H1 (cell line): Measurements from ENCODE around the gene CCDC88C. TPM values are rescaled to one million over a fixed set of nuclear protein-coding genes. Genes with fewer than 3 reads are reported as not detected.

Experiments used
- CTCF ChIA-PET: fragments of 300-600 bp; sonication (Branson Sonifier 250); formaldehyde crosslinking; loops from one replicate; lab custom pipeline; 2021; ENCODE audit not compliant: partially characterized antibody; lab: Charles Lee
- POLR2A ChIA-PET: fragments of 300-600 bp; sonication (Branson Sonifier 250); formaldehyde crosslinking; loops from one replicate; lab custom pipeline; 2021; ENCODE audit warnings: inconsistent platforms; ENCODE audit not compliant: partially characterized antibody; lab: Charles Lee
- DNase-seq, 2 experiments: peaks; one replicate each; pipeline versions ENCODE4 v3.0.0 to v3.0.0-alpha.2; 2010 to 2022; ENCODE audit warnings: low spot score in 2 of 2, low read depth in 1 of 2, mixed read lengths in 1 of 2
- FAIRE-seq: peaks from 2 replicates; lab custom pipeline; 2011; peaks lifted over from hg19 to GRCh38; lab: Jason Lieb, UNC
- H2AFZ ChIP-seq: 2 replicates; pipeline ENCODE4 v1.8.1; 2012; ENCODE audit warnings: low read length, inconsistent platforms
- H2AK5ac ChIP-seq: 2 replicates; pipeline ENCODE4 v1.6.1; 2013; ENCODE audit warnings: low read depth, low read length
- H2BK120ac ChIP-seq: replicated peaks from 2 replicates; pipeline ENCODE3; 2013; ENCODE audit warnings: low read depth, low read length, inconsistent platforms
- H2BK12ac ChIP-seq: 2 replicates; pipeline ENCODE4 v1.6.1; 2013; ENCODE audit warnings: low read depth, low read length
- H2BK15ac ChIP-seq: 2 replicates; pipeline ENCODE4 v1.6.1; 2013; ENCODE audit warnings: low read length
- H2BK20ac ChIP-seq: 2 replicates; pipeline ENCODE4 v1.6.1; 2013; ENCODE audit warnings: low read length
- H2BK5ac ChIP-seq: 2 replicates; pipeline ENCODE4 v1.6.1; 2013; ENCODE audit warnings: low read depth, low read length
- H3K14ac ChIP-seq: 2 replicates; pipeline ENCODE4 v1.6.1; 2013; ENCODE audit warnings: inconsistent platforms; ENCODE audit not compliant: insufficient read length
- H3K18ac ChIP-seq: 2 replicates; pipeline ENCODE4 v1.6.1; 2013; ENCODE audit warnings: low read length; ENCODE audit errors: extremely low read depth
- H3K23ac ChIP-seq: 2 replicates; pipeline ENCODE4 v1.6.1; 2013; ENCODE audit warnings: inconsistent platforms; ENCODE audit not compliant: insufficient read length
- H3K23me2 ChIP-seq: 2 replicates; pipeline ENCODE4 v1.6.1; 2013; ENCODE audit warnings: low read depth, low read length
- H3K27ac ChIP-seq: 2 replicates; pipeline ENCODE4 v1.6.1; 2011; ENCODE audit warnings: low read depth, low read length, inconsistent platforms
- H3K27me3 ChIP-seq, 4 experiments: replicated peaks in 1 of 4; 1 replicate in 1 of 4; 2 replicates in 3 of 4; pipeline versions ENCODE4 v1.6.1 to v1.8.1; 2011 to 2013; ENCODE audit warnings: low read length in 3 of 4, mild to moderate bottlenecking in 3 of 4, inconsistent platforms in 2 of 4, mixed read lengths in 2 of 4, moderate library complexity in 1 of 4; ENCODE audit not compliant: control insufficient read depth in 3 of 4, insufficient read depth in 3 of 4; ENCODE audit errors: extremely low read depth in 1 of 4
- H3K36me3 ChIP-seq, 4 experiments: 2 replicates each; pipeline versions ENCODE4 v1.6.1 to v1.8.1; 2011 to 2013; ENCODE audit warnings: mild to moderate bottlenecking in 4 of 4, low read length in 3 of 4, moderate library complexity in 2 of 4, control low read depth in 1 of 4, inconsistent platforms in 1 of 4; ENCODE audit not compliant: insufficient read depth in 4 of 4, control insufficient read depth in 2 of 4
- H3K4ac ChIP-seq: replicated peaks from 2 replicates; pipeline ENCODE3; 2013; ENCODE audit warnings: low read length, low read depth, mixed read lengths, inconsistent platforms; ENCODE audit not compliant: insufficient read length
- H3K4me1 ChIP-seq, 4 experiments: replicated peaks in 1 of 4; 1 replicate in 1 of 4; 2 replicates in 3 of 4; pipeline versions ENCODE4 v1.6.1 to v1.8.1; 2011 to 2013; ENCODE audit warnings: low read length in 3 of 4, inconsistent platforms in 2 of 4, mixed read lengths in 1 of 4; ENCODE audit not compliant: insufficient read depth in 4 of 4, control insufficient read depth in 3 of 4
- H3K4me2 ChIP-seq, 2 experiments: 2 replicates each; pipeline versions ENCODE4 v1.6.1 to v1.8.1; 2011 to 2013; ENCODE audit warnings: low read depth in 2 of 2, low read length in 2 of 2, control low read depth in 1 of 2, inconsistent platforms in 1 of 2, mild to moderate bottlenecking in 1 of 2; ENCODE audit not compliant: insufficient read depth in 1 of 2
- H3K4me3 ChIP-seq, 4 experiments: fragments of 200-600, 300-600 bp in 1 of 4; sonication (generic), shearing (Covaris generic), sonication (Bioruptor Twin) in 1 of 4; 2 replicates each; pipeline versions ENCODE4 v1.5.1 to v1.8.1; 2011 to 2016; ENCODE audit warnings: low read length in 4 of 4, low read depth in 3 of 4, control low read depth in 2 of 4, inconsistent platforms in 2 of 4, mild to moderate bottlenecking in 2 of 4, mixed read lengths in 1 of 4, moderate library complexity in 1 of 4; ENCODE audit not compliant: insufficient read depth in 2 of 4; ENCODE audit errors: extremely low read depth in 1 of 4
- H3K56ac ChIP-seq: replicated peaks from 2 replicates; pipeline ENCODE3; 2013; ENCODE audit warnings: low read depth, mild to moderate bottlenecking, mixed read lengths, low read length, inconsistent platforms; ENCODE audit not compliant: insufficient read length
- H3K79me1 ChIP-seq: 2 replicates; pipeline ENCODE4 v1.6.1; 2013; ENCODE audit warnings: low read depth, low read length, control low read depth
- H3K79me2 ChIP-seq, 2 experiments: 2 replicates each; pipeline versions ENCODE4 v1.6.1 to v1.8.1; 2012 to 2013; ENCODE audit warnings: low read length in 2 of 2, mild to moderate bottlenecking in 2 of 2, inconsistent platforms in 1 of 2; ENCODE audit not compliant: insufficient read depth in 2 of 2, control insufficient read depth in 1 of 2
- H3K9ac ChIP-seq, 4 experiments: replicated peaks in 1 of 4; 1 replicate in 1 of 4; 2 replicates in 3 of 4; pipeline versions ENCODE4 v1.6.1 to v1.8.1; 2011 to 2013; ENCODE audit warnings: low read depth in 3 of 4, low read length in 3 of 4, control low read depth in 2 of 4, mild to moderate bottlenecking in 2 of 4, moderate library complexity in 2 of 4, inconsistent platforms in 1 of 4; ENCODE audit errors: extremely low read depth in 1 of 4
- H3K9me3 ChIP-seq, 2 experiments: 2 replicates each; pipeline versions ENCODE4 v1.6.1 to v1.8.1; 2012 to 2013; ENCODE audit warnings: mild to moderate bottlenecking in 2 of 2, moderate library complexity in 2 of 2, control low read depth in 1 of 2, inconsistent platforms in 1 of 2, low read depth in 1 of 2, low read length in 1 of 2, mixed read lengths in 1 of 2; ENCODE audit not compliant: insufficient read depth in 2 of 2
- H4K20me1 ChIP-seq, 2 experiments: replicated peaks in 1 of 2; 2 replicates each; pipeline versions ENCODE3 to v1.8.1; 2011 to 2013; ENCODE audit warnings: inconsistent platforms in 2 of 2, low read length in 2 of 2, mild to moderate bottlenecking in 1 of 2; ENCODE audit not compliant: insufficient read depth in 2 of 2, control insufficient read depth in 1 of 2
- H4K5ac ChIP-seq: 2 replicates; pipeline ENCODE4 v1.6.1; 2013; ENCODE audit warnings: low read length, low read depth, mixed read lengths, inconsistent platforms; ENCODE audit not compliant: insufficient read length
- H4K8ac ChIP-seq: 2 replicates; pipeline ENCODE4 v1.8.0; 2013; ENCODE audit warnings: mild to moderate bottlenecking, moderate library complexity, low read length, inconsistent platforms; ENCODE audit not compliant: insufficient read depth; ENCODE audit errors: extremely low read depth
- H4K91ac ChIP-seq: replicated peaks from 2 replicates; pipeline ENCODE3; 2013; ENCODE audit warnings: low read length, mixed read lengths, inconsistent platforms; ENCODE audit not compliant: insufficient read length
- CREB1 ChIP-seq: IDR thresholded peaks from 2 replicates; pipeline ENCODE4 v1.6.1; 2012; ENCODE audit warnings: inconsistent platforms
- HDAC6 ChIP-seq: IDR thresholded peaks from one replicate; pipeline ENCODE4 v1.7.1; 2012; ENCODE audit warnings: low read depth, mild to moderate bottlenecking, inconsistent platforms, low read length, moderate library complexity
- JUN ChIP-seq: IDR thresholded peaks from 2 replicates; pipeline ENCODE4 v1.6.1; 2011; ENCODE audit warnings: low read depth, mild to moderate bottlenecking, improper control_type of control experiment, low read length
- MAX ChIP-seq: IDR thresholded peaks from 2 replicates; pipeline ENCODE4 v1.6.1; 2012; ENCODE audit warnings: inconsistent platforms
- PHF8 ChIP-seq: fragments of 200-600 bp; sonication (generic); conservative IDR thresholded peaks from 2 replicates; pipeline ENCODE4 v1.7.1; 2012; ENCODE audit warnings: low read depth, mild to moderate bottlenecking, inconsistent platforms, low read length, moderate library complexity
- TCF12 ChIP-seq: IDR thresholded peaks from 2 replicates; pipeline ENCODE4 v1.6.1; 2011; ENCODE audit warnings: low read depth, mild to moderate bottlenecking, low read length
- WGBS, 2 experiments: shearing (Covaris generic) in 1 of 2; methylation state at CpG; one replicate each; pipeline versions ENCODE4 v1.1.6 to v1.1.7; 2013 to 2015; ENCODE audit warnings: low lambda C conversion rate in 2 of 2, mixed read lengths in 2 of 2, inconsistent platforms in 1 of 2, low coverage in 1 of 2, missing lambda C conversion rate in 1 of 2; ENCODE audit not compliant: insufficient replicate concordance in 2 of 2, insufficient coverage in 1 of 2, insufficient read length in 1 of 2; ENCODE audit errors: extremely low coverage in 1 of 2, missing lambda C conversion rate in 1 of 2; 5-methylcytosine and 5-hydroxymethylcytosine counted together
- polyA plus RNA-seq, 7 experiments: library from polyadenylated mRNA; depleted of rRNA in 3 of 7; stranded (reverse) in 5 of 7; unstranded in 2 of 7; fragments of >200 nt in 5 of 7; fragments of 200-250 nt in 2 of 7; gene quantifications; 1 replicate in 5 of 7; 2 replicates in 1 of 7; 4 replicates in 1 of 7; pipeline versions ENCODE4 v1.2.1 to v1.2.3, GENCODE V29; 2011 to 2013; ENCODE audit warnings: missing spikeins in 2 of 7, mixed read lengths in 2 of 7
- total RNA-seq: library from RNA; stranded (reverse); fragmentation: NEBNext Ultra II Directional; extraction: Animal tissue kit (Norgen Biotek cat#: 25700); gene quantifications from 2 replicates; pipeline ENCODE4 v1.2.1, GENCODE V29; 2021
- TF ChIP-seq, protein P1 (sequence below): IDR thresholded peaks from 2 replicates; pipeline ENCODE4 v1.6.1; 2011; ENCODE audit warnings: low read depth, mild to moderate bottlenecking, low read length; ENCODE audit not compliant: insufficient read depth

Gene CCDC88C
- total and polyA plus RNA-seq, 2 of the 8 experiments (the other 6 are each of a cell fraction or from before 2014, with no cell fraction given) = 10.3 to 57.7 TPM

- Histone ChIP-seq H3K4ac (no peak overlapping the region), H3K27me3 (no peaks in the 10 kb centered on the region), H2BK5ac (no peak overlapping the region), H2AFZ (no peak overlapping the region), H3K23ac (no peak overlapping the region), H4K20me1 (peaks cover 15 to 29% of the 10 kb centered on the region in 2 experiments), H3K36me3 (no peaks in the 10 kb centered on the region; a peak in 1 of 8 replicates), H3K79me2 (peaks cover 13 to 98% of the 10 kb centered on the region in 2 experiments), H3K27ac (peak overlapping the region; percentile 56; the same call in 1 of the 2 replicates), H3K56ac (no peak overlapping the region), H3K9ac (no peak overlapping the region), H3K14ac (no peak overlapping the region), H2BK20ac (no peak overlapping the region), H3K4me3 (peak overlapping the region in 2 of 4 experiments; percentile 10 to 20; a peak in 2 of 8 replicates), H2BK15ac (no peak overlapping the region), H3K4me1 (peaks cover 6 to 44% (median 30%) of the 10 kb centered on the region in 4 experiments), H2BK120ac (no peak overlapping the region), H3K18ac (no peak overlapping the region), H4K8ac (no peak overlapping the region), H4K5ac (no peak overlapping the region), H2AK5ac (no peak overlapping the region), H3K79me1 (peaks cover 37% of the 10 kb centered on the region), H2BK12ac (no peak overlapping the region), H3K23me2 (no peaks in the 10 kb centered on the region), H3K9me3 (no peaks in the 10 kb centered on the region), H3K4me2 (peak overlapping the region; percentile 38 to 58; a peak in 3 of 4 replicates), H4K91ac (no peak overlapping the region)
- DNase-seq = no peak
- TF ChIP-seq HDAC6 (no peak), PHF8 (no peak), TCF12 (no peak), MAX (no peak), JUN (no peak), CREB1 (no peak)
- TF ChIP-seq, protein P1, sequence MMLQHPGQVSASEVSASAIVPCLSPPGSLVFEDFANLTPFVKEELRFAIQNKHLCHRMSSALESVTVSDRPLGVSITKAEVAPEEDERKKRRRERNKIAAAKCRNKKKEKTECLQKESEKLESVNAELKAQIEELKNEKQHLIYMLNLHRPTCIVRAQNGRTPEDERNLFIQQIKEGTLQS = no peak
- POLR2A ChIA-PET = no interaction called here
- peak; percentile 39 for FAIRE-seq
- WGBS, 2 experiments = 49% methylated on average over 7 of the region's 7 CpGs; no CpG with 5 or more reads in 1 of the 2 experiments
- CTCF ChIA-PET = interaction anchor here (1.2 kb wide), 1 partner anchor 28 kb away, joined by 3 read pairs; no protein-coding TSS in a partner anchor
These were observed 34.2 kb downstream of the CCDC88C start for GRCh38 chr14:91383439-91383838.
